Eye (tissue), 1 donor: ENCODE results near the gene PTPRN2.

Experiments used
- DNase-seq: peaks from one replicate; pipeline ENCODE4 v3.0.0-alpha.2; 2015

The PTPRN2 gene

DNA sequence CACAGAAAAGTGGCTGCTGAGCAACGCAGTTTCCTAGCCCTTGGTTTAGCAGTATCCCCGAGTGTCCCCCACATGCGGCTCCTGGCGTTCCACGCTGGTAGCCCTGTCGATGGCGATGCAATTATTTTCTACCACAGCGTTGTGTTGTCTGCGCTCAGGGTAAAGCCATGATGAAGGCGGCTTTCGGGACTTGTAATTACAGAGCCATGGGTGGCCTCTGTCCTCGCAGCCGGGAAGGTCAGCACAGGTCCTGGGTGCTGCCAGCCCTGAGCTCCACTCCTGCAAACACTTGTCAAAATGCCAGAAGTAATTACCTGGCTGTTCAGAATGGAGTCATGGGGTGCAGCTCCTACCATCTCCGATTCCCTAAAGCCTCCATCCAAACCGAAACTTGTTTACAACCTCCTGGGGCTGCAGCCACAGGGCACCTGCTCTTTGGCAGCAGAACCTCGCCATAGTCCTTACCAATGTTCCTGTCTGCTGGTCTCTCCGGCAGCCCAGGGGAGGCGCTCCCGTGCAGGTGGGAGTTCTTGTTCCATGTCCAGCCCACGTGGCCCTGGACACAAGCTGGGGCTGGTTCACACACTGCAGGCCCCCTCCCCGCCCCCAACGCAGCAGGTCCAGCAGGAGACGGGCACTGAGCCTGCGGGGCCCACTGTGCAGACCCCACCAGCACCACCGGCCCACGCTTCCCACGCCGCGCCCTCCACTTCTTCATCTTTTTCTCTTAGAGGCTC is 512.6 kb downstream of the PTPRN2 start:
- peak; percentile 33 for DNase-seq

DNA sequence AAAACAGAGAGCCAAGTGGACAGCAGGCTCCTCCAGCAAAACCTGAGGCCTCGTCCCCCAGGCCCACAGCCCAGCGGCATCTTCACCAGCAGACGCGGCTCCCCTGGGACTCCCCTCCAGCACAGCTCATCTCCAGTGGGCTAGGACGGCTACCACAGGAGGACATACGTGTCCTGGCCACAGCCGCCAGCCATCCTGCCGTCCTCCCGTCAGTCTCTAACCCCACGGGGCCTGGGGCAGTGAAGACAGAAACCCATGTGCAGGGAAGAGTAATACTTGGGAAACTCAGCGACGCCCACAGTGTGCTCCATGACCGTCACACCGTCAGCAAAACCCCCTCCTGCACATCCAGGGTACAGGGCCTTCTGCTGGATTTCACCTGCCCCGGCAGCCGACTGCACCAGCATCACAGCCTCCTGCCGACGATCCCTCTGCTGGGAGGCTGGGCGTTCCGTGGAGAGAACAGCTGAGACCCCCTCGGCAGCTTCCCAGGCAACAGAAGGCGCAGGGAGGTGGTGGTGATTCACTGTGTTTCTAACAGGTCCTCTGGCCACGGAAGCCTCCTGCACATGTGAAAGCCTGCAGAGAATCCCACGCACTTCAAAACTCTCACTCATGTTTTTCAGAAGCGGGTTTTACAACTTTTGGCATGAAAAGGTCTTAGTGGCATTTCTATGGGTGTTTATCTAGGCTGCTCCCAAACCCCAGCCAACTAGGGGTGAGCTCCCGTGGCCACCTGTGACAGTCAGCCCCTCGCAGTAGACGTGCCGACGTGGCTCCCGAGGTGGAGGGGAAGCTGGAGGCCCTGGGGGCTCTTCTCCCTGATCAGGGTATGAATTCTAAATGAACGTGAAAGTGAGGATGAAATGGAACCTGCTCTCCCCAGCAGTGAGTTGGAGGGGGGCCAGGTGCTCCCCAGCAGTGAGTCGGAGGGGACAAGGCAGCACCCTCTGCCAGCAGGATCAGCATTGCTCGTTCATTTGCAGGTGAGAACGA is 513.5 kb downstream of the PTPRN2 start:
- peak; percentile 29 for DNase-seq

DNA sequence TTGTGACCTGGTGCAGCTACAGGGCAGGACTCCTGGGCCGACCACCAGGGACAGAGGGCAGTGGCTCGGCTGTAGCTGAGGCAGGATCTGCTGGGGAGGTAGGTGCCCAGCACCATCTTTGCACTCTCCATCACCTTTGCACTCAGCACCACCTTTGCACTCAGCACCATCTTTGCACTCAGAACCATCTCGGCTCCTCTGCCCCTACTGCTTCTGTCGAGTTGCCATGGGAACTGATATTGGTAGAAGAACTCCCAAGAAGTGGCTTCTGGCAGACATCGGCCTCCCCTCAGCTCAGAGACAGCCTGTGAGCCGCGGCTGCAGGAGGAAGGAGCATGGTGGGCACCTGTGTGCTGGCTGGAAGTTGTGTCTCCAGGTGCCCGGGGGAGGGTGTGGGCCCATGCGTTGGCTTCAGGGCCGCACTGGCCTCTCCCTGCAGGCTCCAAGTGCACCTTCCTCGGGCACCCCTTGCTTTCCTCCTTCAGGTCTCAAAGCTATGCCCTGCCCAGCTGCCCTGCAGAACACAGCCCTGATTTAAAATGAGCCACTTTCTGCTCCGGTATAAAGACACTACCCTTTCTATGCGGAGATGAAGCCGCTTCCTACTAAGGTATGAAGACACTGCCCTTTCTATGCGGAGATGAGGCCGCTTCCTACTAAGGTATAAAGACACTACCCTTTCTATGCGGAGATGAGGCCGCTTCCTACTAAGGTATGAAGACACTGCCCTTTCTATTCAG is 514.5 kb downstream of the PTPRN2 start:
- no peak for DNase-seq

DNA sequence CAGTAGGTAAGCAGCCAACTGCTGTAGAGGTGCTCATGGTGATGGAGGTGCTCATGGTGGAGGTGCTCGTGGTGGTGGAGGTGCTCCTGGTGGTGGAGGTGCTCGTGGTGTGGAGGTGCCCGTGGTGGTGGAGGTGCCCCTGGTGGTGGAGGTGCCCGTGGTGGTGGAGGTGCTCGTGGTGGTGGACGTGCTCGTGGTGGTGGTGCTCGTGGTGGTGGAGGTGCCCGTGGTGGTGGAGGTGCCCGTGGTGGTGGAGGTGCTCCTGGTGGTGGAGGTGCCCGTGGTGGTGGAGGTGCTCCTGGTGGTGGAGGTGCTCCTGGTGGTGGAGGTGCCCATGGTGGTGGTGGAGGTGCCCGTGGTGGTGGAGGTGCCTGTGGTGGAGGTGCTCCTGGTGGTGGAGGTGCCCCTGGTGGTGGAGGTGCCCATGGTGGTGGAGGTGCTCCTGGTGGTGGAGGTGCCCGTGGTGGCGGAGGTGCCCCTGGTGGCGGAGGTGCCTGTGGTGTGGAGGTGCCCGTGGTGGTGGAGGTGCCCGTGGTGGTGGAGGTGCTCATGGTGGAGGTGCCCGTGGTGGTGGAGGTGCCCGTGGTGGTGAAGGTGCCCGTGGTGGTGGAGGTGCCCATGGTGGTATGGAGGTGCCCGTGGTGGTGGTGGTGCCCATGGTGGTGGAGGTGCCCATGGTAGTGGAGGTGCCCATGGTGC is 517.3 kb downstream of the PTPRN2 start:
- DNase-seq: no peak

DNA sequence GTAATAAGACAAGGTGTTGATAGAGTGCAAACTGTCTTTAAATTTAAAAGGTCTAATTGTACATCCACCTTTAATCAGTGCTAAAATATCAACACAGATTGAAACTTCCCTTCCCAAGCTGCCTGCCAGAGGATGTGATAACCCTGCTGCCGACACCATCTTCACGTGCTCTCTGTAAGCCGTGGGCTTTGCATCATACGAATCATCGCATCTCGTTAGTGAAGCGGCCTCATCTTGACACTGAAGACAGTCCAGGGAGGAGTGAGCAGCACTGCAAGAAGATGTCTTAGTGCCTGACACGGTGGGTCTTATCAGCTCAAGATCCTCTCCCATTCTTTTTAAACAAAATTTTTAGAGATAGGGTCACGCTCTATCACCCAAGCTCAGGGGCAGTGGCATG is 518.8 kb downstream of the PTPRN2 start:
- peak; percentile 56 for DNase-seq

DNA sequence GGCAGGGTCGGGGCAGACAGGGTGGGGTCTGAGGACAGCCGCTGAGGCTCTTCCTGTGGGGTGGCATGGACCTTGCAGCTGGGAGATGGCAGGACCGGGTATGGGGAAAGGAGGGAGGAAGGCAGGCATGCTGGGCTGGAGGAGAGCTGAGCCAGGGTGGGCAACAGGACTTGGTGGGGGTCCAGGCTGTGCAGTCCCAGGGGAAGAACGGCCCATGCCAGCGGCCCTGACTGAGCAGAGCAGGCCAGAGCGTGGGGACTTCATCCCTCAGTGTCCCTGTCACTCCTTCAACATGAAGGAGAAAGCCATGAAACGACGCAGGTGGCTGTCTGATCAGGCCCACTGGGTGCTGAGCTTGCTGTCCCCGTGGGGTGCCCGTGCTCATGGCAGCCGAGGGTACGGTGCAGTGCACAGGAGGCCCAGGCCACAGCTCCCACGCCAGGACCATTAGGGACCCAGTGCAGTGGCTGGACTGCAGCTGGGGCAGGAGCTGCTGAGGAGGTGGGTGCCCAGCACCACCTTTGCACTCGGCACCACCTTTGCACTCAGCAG is 519.6 kb downstream of the PTPRN2 start:
- DNase-seq: no peak

DNA sequence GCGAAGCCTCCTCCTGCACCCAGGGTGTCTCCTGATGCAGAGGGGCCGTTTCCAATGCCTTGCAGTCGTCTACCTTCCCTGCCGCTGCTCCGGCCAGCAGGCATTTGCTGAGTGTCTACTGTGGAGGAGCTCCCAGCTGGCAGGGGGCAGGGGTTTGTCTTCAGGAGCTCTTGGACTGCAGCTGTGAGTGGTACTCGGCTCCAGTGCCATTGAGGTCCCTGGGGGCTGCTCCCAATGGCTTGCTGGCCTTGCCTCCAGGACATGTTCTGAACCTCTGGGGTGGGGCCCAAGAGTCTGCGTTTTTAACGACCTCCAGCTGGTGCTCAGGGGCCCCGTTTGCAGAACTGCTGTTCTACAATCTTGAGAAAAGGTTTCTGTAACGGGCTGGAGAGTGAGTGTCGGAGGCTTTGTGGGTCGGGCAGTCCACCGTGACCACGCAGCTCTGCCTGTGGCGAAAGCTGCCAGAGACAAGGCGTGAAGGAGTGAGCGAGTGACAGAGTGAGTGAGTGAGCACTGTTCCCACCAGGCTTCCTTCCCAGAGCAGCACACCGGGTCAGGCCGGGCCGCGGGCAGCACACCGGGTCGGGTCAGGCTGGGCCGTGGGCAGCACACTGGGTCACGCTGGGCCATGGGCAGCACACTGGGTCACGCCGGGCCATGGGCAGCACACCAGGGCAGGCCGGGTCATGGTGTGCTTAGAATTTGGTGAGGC is 520.2 kb downstream of the PTPRN2 start:
- DNase-seq: peak; percentile 45

DNA sequence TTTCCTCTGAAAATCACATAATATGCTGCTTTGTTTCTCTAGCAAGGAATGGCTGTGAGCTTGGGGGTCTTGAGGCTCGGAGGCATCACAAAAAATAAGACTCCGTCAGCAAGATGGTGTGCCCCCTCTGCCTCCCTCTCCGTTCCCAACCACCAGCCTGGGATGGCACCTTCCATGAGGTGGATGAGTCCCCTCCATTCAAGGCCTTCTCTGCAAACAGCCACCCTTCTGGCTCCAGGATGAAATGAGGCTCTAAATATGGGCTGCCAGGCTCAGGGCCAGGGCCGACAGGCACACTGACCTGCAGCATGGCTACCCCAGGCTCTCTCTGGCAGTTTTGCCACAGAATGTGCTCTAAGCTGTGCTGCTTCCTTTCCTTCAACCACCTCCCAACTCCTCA is 521.5 kb downstream of the PTPRN2 start:
- no peak for DNase-seq

DNA sequence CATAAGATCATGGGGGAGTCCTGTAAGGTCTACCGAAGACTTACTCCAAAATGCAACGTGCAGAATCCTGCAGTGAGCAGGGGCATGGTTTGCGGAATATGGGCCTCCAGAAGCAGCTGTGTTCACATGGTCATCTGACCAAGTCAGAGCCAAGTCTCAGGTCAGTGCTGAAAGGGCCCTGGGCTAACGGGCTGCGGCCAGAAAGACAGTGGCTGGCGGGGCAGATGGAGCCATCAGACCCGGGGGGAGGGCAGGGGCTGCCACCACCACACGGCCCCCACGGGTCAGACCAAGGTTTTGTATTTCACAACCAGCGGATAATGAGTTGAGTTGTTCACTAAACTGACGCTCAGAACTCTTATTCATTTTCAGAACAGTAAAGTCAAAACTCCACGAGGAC is 522.3 kb downstream of the PTPRN2 start:
- no peak for DNase-seq

DNA sequence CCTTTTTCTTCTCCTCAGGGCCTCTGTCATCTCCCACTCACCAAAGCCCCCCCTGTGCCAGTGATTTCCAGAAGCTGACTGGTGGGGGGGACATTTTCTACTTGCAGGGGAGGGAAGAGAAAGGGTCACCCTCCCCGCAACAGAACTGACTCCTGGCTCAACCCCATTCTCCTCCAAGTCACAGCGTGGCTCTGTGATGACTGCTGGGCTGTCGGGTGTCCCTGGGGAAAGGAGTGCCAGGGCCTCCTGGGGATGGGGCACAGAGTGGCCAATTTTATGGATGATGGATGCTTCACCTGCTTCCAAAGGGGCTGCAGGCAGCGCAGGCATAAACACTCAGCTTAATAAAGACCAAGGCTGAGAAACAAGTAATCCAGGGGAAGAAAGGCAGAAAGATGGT is 523.0 kb downstream of the PTPRN2 start:
- no peak for DNase-seq

DNA sequence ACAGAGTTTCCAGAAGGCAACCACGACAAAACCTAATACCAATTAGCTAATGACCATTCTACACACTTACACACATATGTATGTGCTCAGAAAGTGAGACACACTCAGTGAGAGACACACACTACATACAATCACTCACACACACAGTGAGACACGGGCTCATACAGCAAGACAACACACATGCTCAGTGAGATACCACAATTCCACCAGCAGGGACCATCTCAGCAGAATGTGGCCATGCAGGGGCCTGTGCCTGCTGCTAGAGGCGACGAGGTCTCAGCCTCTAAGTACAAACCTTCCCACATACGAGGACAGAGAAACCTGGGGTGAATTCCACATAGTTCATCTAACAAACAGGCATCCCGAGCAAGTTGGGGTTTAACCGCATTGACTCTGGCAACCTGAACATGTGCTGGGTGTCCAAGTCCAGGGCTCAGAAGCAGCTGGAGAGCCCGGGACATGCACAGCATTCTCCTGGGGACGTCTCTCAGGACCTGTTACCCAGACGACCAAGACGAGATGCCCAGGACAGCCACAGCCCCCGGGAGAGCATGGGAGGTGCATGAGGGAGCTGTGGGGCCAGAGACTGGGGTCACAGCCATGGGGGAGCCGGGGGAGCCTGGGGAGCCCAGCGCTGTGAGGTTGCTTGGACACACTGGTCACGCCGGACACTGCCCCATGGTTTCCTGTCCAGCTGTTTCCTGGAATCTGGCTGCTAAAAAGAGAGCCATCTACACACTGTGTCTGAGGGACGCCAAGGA is 523.6 kb downstream of the PTPRN2 start:
- DNase-seq: no peak

DNA sequence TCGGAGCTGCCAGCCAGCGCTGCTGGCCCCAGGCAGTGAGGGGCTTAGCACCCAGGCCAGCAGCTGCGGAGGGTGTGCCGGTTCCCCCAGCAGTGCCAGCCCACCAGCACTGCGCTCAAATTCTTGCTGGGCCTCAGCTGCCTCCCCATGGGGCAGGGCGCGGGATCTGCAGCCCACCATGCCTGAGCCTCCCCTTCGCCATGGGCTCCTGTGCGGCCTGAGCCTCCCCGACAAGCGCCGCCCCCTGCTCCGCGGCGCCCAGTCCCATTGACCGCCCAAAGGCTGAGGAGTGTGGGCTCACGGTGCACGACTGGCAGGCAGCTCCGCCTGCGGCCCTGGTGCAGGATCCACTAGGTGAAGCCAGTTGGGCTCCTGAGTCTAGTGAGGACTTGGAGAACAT is 525.0 kb downstream of the PTPRN2 start:
- no peak for DNase-seq

DNA sequence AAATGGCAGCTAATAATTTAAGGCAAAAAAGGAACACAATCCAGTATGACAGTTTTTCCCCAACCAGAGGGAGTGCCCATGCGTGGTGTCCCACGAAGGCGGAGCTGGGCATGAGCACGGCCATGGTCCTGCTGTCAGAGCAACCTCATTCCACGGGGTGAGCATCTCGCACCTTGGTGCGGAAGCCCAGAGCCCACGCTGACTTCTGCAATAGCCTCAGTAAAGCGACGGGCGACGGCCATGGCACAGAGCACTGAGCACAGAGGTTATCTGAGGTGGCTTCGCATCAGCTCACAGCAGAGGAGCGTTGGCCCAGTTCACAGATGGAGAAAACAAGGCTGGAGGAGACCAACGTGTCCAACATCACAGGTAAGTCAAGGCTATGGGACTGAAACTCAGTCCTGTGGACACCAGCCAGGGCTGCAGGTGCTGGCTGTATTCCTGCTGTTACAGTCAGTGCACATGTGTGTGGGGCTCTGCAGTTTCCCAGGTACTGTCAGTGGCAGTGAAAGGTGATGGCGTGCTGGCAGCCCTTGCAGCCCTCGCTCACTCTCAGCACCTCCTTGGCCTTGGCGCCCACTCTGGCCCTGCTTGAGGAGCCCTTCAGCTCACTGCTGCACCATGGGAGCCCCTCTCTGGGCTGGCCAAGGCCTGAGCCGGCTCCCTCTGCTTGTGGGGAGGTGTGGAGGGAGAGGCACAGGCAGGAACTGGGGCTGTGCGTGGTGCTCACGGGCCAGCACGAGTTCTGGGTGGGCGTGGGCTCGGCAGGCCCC is 525.6 kb downstream of the PTPRN2 start:
- no peak for DNase-seq

DNA sequence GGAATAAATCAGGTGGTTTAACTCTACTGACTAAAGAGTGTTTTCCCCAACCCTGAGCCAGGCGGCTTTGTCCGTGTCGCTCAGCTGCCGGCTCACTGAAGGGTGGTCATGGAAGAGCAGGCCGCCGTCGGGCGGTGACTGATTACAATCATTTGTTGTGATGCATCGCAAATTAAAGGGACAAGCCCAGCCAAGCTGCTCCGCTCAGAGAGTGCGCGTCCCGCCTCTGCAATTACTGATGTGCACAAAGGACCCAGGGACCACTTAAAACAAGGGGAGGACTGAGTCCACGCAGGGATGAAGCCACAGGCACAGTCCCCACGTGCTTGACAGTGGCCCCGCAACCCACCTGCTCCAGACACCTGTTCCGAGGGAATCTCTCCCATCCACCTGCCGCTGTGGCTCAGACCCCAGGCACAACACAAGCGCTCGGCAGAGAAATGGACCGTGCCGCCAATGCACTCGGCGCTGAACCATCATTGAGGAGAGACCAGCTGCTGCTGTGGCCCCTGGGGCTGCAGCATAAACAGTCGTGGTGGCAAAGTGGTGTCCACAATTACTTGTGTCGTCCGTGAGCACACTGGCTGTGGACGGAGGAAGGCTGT is 526.5 kb downstream of the PTPRN2 start:
- peak; percentile 81 for DNase-seq

DNA sequence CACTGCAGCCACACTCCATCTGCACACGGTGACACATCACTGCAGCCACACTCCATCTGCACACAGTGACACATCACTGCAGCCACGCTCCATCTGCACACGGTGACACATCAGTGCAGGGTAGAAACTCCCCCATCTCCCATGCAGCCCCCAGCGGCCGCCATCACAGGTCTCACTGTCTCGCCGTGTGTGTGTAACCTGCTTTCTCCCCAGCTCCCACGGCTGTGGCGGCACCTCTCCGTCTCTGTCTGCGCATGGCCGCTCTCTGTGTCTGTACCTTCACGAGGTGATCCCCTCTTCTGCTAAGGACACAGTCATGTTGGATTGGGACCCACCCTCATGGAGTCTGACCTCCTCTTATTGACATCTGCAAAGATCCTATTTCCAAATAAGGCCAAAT is 527.4 kb downstream of the PTPRN2 start:
- DNase-seq: no peak

DNA sequence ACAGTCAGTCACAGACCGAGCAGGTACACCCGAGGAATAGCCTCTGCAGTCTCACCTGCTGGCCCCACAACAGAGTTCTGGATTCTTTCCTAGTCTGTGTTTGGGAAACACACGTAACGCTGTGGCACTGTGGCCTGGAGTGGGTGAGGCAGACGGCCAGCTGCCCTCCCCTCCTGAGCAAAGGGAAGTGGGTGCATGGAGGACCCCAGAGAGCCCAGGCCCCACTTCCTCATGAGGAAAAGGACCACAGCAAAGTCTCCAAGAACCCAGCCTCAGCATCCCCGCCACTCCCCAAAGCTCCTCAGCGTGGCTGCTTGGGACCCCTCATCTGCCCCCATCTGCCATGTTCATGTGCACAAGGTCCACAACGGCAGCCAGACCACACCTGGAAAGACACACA is 530.2 kb downstream of the PTPRN2 start:
- no peak for DNase-seq

DNA sequence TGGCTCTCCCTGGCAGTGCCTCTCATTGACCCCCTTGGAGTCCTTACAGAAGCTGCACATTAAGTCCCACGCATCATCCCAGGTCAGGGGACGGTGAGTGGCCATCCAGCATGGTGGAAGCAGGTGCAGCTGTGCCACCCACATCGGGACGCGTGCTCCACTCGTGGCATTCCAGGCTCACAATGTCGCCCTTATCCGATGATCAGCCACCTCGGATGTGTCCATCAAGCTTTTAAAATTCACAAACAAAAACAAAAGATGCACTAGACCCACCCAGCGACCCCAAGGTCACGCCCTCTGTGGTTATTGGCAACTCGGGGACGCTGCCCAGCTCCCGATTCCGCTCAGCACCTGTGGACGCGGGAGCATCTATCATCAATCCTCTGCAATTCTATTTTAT is 530.9 kb downstream of the PTPRN2 start:
- no peak for DNase-seq

DNA sequence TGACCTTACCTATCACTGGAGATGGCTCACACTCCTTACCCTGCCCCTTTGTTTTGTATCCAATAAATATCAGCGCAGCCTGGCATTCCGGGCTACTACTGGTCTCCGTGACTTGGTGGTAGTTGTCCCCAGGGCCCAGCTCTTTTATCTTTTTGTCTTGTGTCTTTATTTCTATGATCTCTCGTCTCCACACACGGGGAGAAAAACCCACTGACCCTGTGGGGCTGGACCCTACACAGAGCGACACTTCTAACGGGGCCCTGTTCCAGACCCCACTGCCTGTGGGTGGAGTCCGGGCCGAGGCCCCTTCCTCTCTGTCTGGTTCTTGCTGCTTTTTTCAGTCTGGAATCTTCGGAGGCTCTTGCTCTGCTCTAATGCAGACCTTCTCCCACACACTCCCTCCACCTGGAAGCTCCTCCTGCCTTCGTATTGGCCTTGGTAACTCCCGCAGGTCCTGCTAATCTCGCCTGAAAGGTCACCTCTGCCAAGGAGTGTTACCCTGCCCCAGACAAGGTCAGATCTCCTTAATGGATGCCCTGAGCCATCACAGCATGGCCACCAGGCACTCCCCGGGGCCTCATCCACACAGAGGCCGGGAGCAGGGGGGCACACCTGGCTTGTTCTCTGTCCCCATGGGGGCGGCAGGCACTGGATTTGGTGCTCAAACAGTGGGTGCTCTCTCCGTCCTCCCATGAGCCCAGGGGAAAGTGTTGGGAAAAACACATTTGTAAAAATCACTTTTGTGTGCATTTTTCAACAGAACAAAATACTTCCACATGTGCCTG is 531.7 kb downstream of the PTPRN2 start:
- no peak for DNase-seq

DNA sequence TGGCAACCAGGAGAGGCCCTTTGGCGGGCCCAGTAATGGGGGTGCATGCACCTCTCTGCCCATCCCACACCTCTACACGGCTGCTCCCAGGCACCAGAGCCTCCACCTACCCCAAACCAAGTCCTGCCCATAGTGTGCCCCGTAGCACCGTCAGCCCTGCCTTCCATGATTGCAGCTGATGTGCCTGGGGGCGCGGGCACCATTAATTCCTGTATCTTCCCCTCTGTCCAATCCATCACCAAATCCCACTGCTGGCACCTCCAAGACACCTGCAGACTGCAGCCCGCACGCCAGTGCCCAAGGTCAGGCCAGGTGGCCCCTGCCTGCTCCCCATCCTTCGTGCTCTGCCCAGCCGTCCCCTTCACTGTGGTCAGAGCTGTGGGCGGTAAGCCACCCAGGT is 533.0 kb downstream of the PTPRN2 start:
- DNase-seq: no peak
